Measurements from ENCODE around the gene PPP4C.

DNA sequence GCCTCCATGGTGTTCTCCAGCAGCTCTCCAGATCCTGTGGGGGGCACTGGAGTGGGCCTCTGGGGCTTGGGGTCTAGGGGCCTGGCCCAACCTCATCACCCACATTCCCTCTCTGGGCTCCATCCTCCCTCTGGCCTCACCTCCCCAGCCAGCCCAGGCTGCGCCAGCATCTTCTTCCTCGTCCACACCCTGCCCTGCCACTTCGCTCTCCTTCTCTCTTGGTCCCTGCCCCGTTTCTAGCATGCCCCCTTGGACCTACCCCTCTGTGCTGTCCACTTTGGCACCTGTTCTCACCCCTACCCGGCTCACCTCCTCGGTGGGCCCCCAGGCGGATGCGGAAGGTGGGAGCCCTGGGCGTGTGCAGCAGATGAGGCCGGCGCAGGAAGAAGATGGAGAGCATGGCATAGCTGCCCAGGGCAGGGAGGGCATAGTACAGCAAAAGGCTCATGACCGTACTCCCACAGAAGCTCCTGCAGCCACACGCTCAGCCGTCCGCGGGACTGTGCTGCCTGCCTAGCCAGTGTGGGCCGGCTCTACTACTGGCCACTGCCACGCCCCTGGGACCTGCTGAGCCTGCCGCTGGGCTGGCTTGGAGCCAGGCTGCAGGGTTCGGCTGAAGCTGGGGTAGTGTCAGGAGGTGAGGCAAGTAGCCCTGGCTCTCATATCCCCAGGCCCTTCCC is 37.4 kb downstream of the PPP4C start, which contains the start of gene GDPD3:
- TF ChIP-seq, protein P1, sequence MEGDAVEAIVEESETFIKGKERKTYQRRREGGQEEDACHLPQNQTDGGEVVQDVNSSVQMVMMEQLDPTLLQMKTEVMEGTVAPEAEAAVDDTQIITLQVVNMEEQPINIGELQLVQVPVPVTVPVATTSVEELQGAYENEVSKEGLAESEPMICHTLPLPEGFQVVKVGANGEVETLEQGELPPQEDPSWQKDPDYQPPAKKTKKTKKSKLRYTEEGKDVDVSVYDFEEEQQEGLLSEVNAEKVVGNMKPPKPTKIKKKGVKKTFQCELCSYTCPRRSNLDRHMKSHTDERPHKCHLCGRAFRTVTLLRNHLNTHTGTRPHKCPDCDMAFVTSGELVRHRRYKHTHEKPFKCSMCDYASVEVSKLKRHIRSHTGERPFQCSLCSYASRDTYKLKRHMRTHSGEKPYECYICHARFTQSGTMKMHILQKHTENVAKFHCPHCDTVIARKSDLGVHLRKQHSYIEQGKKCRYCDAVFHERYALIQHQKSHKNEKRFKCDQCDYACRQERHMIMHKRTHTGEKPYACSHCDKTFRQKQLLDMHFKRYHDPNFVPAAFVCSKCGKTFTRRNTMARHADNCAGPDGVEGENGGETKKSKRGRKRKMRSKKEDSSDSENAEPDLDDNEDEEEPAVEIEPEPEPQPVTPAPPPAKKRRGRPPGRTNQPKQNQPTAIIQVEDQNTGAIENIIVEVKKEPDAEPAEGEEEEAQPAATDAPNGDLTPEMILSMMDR (IDR thresholded peaks at IDR 0.05; ENCODE audit: poor library complexity, severe bottlenecking) = no peak
- TF ChIP-seq MXI1 (conservative IDR thresholded peaks at IDR 0.05; ENCODE audit: poor library complexity, severe bottlenecking) = no peak
- TF ChIP-seq, protein P2, sequence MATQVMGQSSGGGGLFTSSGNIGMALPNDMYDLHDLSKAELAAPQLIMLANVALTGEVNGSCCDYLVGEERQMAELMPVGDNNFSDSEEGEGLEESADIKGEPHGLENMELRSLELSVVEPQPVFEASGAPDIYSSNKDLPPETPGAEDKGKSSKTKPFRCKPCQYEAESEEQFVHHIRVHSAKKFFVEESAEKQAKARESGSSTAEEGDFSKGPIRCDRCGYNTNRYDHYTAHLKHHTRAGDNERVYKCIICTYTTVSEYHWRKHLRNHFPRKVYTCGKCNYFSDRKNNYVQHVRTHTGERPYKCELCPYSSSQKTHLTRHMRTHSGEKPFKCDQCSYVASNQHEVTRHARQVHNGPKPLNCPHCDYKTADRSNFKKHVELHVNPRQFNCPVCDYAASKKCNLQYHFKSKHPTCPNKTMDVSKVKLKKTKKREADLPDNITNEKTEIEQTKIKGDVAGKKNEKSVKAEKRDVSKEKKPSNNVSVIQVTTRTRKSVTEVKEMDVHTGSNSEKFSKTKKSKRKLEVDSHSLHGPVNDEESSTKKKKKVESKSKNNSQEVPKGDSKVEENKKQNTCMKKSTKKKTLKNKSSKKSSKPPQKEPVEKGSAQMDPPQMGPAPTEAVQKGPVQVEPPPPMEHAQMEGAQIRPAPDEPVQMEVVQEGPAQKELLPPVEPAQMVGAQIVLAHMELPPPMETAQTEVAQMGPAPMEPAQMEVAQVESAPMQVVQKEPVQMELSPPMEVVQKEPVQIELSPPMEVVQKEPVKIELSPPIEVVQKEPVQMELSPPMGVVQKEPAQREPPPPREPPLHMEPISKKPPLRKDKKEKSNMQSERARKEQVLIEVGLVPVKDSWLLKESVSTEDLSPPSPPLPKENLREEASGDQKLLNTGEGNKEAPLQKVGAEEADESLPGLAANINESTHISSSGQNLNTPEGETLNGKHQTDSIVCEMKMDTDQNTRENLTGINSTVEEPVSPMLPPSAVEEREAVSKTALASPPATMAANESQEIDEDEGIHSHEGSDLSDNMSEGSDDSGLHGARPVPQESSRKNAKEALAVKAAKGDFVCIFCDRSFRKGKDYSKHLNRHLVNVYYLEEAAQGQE (IDR thresholded peaks at IDR 0.05; ENCODE audit: borderline replicate concordance) = no peak
- TF ChIP-seq EP300 (conservative IDR thresholded peaks at IDR 0.05; ENCODE audit: poor library complexity, severe bottlenecking) = no peak

All from neural cell (in vitro differentiated cells).